ENCODE measurements around the gene UBE3A. TPM values are rescaled to one million over a fixed set of nuclear protein-coding genes. Genes with fewer than 3 reads are reported as not detected.

Gene UBE3A
- total RNA-seq, 1 experiment from 2014 or later, result 102 TPM

DNA sequence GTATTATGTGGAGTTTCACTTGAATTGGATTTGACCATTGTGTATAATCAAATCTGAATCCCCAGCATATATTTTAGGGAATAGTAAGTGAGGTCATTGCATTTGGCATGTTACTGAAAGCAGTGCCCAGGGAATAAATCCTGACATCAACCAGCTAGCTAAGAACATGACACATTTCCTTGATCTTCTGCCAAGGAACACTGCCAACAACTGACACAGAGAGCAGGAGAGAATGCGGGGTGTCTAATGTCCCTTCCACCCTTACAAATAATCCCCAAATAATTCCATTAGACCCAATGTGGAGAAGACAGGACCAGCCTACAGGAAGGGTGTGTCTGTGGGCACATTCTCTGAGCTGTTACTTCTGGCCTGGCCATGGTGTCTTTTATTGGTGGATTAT, 30.6 kb upstream of the UBE3A start:
- H3K4me3 ChIP-seq (ENCODE audit: low read depth in 2 of 2, low read length in 2 of 2), result no peak overlapping the region
- H3K9me3 ChIP-seq (ENCODE audit: control insufficient read depth, insufficient read depth, low read depth, low read length), result no peaks in the 10 kb centered on the region
- no peak for ATAC-seq
- in situ Hi-C loops (cut with HindIII; ENCODE audit: low pct_unique_long_range_greater_than_20kb, low sequenced_read_pairs) (no loop called here), intact Hi-C loops (cut with micrococcal nuclease; ENCODE audit: unreplicated experiment) (loop anchor here (10.0 kb wide), 1 partner anchor 65 kb away; no protein-coding TSS in a partner anchor)
- no peaks in the 10 kb centered on the region for H3K36me3 ChIP-seq (ENCODE audit: control insufficient read depth, insufficient read depth, low read length)
- H3K27ac ChIP-seq (ENCODE audit: low read length), result no peak overlapping the region
- POLR2A ChIA-PET, result no interaction called here
- no peaks in the 10 kb centered on the region for H3K4me1 ChIP-seq (ENCODE audit: control insufficient read depth, insufficient read depth, low read length)
- CTCF ChIA-PET, result no interaction called here
- DNase-seq (ENCODE audit: low read depth, low spot score), result no peak
- no peaks in the 10 kb centered on the region for H3K27me3 ChIP-seq (ENCODE audit: control insufficient read depth, insufficient read depth, low read length)
- TF ChIP-seq SIN3A (IDR thresholded peaks at IDR 0.05; ENCODE audit: borderline replicate concordance, insufficient read depth, low read depth, low read length) (no peak), TCF7L2 (IDR thresholded peaks at IDR 0.05; ENCODE audit: low read depth, low read length) (no peak)
- TF ChIP-seq, protein P1, sequence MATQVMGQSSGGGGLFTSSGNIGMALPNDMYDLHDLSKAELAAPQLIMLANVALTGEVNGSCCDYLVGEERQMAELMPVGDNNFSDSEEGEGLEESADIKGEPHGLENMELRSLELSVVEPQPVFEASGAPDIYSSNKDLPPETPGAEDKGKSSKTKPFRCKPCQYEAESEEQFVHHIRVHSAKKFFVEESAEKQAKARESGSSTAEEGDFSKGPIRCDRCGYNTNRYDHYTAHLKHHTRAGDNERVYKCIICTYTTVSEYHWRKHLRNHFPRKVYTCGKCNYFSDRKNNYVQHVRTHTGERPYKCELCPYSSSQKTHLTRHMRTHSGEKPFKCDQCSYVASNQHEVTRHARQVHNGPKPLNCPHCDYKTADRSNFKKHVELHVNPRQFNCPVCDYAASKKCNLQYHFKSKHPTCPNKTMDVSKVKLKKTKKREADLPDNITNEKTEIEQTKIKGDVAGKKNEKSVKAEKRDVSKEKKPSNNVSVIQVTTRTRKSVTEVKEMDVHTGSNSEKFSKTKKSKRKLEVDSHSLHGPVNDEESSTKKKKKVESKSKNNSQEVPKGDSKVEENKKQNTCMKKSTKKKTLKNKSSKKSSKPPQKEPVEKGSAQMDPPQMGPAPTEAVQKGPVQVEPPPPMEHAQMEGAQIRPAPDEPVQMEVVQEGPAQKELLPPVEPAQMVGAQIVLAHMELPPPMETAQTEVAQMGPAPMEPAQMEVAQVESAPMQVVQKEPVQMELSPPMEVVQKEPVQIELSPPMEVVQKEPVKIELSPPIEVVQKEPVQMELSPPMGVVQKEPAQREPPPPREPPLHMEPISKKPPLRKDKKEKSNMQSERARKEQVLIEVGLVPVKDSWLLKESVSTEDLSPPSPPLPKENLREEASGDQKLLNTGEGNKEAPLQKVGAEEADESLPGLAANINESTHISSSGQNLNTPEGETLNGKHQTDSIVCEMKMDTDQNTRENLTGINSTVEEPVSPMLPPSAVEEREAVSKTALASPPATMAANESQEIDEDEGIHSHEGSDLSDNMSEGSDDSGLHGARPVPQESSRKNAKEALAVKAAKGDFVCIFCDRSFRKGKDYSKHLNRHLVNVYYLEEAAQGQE (IDR thresholded peaks at IDR 0.05; ENCODE audit: insufficient read depth in 1 of 2, low read depth in 2 of 2, low read length in 1 of 2), result no peak
- BruUV-seq (replicated peaks), result no TSS peak

DNA sequence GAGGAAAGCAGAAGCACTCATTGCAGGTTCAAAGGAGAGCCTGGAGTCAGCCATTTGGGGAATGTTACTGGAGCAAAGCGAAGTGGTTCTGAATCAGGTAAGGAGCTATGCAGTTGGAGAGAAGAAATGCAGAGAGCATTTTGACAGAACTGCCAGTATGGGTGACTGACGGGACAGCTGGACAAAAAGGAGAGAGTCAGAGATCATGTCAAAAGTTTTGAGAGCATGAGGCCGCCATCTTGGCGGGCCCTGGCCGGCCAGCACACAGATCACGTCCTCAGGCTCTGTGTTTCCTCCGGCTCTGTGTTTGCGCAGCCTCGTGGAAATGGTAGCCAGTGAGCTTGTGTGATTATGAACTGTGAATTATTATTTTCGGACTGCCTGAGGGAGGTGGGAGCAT, 29.8 kb upstream of the UBE3A start:
- H3K27me3 ChIP-seq (ENCODE audit: control insufficient read depth, insufficient read depth, low read length), result no peaks in the 10 kb centered on the region
- ATAC-seq (no peak), DNase-seq (ENCODE audit: low read depth, low spot score) (no peak)
- ChIA-PET POLR2A (no interaction called here), CTCF (no interaction called here)
- no peak for TF ChIP-seq SIN3A (IDR thresholded peaks at IDR 0.05; ENCODE audit: borderline replicate concordance, insufficient read depth, low read depth, low read length)
- TF ChIP-seq, protein P1 (IDR thresholded peaks at IDR 0.05; ENCODE audit: insufficient read depth in 1 of 2, low read depth in 2 of 2, low read length in 1 of 2), result no peak
- TF ChIP-seq TCF7L2 (IDR thresholded peaks at IDR 0.05; ENCODE audit: low read depth, low read length), result no peak
- TF ChIP-seq POLR2AphosphoS5 (IDR thresholded peaks at IDR 0.05; ENCODE audit: low read depth, low read length), result no peak
- TF ChIP-seq, protein P2, sequence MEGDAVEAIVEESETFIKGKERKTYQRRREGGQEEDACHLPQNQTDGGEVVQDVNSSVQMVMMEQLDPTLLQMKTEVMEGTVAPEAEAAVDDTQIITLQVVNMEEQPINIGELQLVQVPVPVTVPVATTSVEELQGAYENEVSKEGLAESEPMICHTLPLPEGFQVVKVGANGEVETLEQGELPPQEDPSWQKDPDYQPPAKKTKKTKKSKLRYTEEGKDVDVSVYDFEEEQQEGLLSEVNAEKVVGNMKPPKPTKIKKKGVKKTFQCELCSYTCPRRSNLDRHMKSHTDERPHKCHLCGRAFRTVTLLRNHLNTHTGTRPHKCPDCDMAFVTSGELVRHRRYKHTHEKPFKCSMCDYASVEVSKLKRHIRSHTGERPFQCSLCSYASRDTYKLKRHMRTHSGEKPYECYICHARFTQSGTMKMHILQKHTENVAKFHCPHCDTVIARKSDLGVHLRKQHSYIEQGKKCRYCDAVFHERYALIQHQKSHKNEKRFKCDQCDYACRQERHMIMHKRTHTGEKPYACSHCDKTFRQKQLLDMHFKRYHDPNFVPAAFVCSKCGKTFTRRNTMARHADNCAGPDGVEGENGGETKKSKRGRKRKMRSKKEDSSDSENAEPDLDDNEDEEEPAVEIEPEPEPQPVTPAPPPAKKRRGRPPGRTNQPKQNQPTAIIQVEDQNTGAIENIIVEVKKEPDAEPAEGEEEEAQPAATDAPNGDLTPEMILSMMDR (IDR thresholded peaks at IDR 0.05), result no peak
- H3K4me1 ChIP-seq (ENCODE audit: control insufficient read depth, insufficient read depth, low read length), result no peaks in the 10 kb centered on the region
- no TSS peak for BruUV-seq (replicated peaks)
- in situ Hi-C loops (cut with HindIII; ENCODE audit: low pct_unique_long_range_greater_than_20kb, low sequenced_read_pairs), result no loop called here
- H3K9me3 ChIP-seq (ENCODE audit: control insufficient read depth, insufficient read depth, low read depth, low read length), result no peaks in the 10 kb centered on the region
- no peaks in the 10 kb centered on the region for H3K36me3 ChIP-seq (ENCODE audit: control insufficient read depth, insufficient read depth, low read length)
- no peak overlapping the region for H3K4me3 ChIP-seq (ENCODE audit: low read depth in 2 of 2, low read length in 2 of 2)
- intact Hi-C loops (cut with micrococcal nuclease; ENCODE audit: unreplicated experiment), result loop anchor here (10.0 kb wide), 1 partner anchor 64 kb away; no protein-coding TSS in a partner anchor
- no peak overlapping the region for H3K27ac ChIP-seq (ENCODE audit: low read length)

Data from Panc1 (cell line).